HG02970 (cell line): ENCODE measurements around the gene GSDME.
"Not testable (repeated sequence)": the region's sequence is repeated elsewhere in the genome, so short reads cannot be mapped to it uniquely, and the experiment has no call there.

ENCODE experiments used
- ATAC-seq: cut with Tn5 transposase; IDR thresholded peaks from one replicate; pipeline ENCODE4 v1.9.1; 2021; ENCODE audit warnings: mild to moderate bottlenecking, moderate library complexity, moderate number of reproducible peaks; ENCODE audit not compliant: unreplicated experiment, low FRiP score

GSDME gene

GRCh38 chr7:24757353-24758275, at the start of gene GSDME:
TSS of gene GSDME (minus strand) at chr7:24757464. CDS start at chr7:24749774, 7,690 bp downstream.
- no peak for ATAC-seq

GRCh38 chr7:24802300-24802699, 45.0 kb upstream of the GSDME start:
- no peak for ATAC-seq

DNA sequence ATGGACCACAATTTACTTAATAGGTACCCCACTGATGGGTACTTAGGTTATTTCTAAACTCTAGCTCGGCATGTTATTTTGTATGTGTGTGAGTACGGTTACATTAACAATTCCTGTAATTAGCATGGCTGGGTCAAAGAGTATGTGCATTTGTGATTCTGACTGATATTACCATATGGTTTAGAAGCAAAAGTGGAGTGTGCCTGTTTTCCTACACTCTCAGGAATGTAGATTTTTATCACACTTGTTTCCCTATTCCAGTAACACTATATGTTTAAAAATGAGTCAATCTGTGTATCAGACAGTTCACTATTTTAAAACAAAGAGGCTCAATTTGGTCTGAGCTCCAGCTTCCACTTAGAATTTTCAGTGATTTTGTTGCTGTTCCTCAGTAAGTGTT, 44.6 kb upstream of the GSDME start:
- no peak for ATAC-seq

DNA sequence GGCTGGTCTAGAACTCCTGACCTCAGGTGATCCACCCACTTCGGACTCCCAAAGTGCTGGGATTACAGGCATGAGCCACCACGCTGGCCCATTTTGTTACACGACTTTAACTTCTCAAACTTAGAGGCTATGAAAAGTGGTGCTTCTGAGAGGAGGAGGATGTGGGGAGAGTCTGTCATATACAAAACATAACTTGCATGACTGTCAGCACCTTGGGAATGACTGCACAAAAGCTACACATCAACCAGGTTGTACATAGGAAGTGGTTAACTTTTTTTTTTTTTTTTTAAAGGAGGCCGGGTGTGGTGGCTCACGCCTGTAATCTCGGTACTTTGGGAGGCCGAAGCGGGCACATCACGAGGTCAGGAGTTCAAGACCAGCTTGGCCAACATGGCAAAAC, 43.4 kb upstream of the GSDME start:
- no peak for ATAC-seq

DNA sequence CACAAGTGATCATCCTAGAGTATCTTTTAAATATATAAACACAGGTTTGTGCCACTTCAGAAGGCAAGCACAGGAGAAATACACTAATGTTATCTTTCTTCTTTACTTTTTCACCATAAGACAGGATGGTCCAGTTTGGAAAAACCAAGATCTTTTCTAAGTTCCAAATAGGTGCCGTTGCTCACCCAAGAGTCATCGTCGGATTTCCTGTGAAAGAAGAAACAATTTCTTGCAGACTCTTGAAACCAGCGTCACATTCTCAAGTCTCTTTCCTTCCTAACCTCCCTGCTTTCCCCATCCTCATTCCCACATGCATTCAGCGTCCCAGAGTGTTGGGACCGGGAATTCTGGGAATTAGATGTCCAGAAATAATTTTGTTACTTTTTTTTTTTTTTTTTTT, 42.8 kb upstream of the GSDME start:
- no peak for ATAC-seq

- ATAC-seq: no peak
Observed at GRCh38 chr7:24799506-24799905, 42.2 kb upstream of the GSDME start.

DNA sequence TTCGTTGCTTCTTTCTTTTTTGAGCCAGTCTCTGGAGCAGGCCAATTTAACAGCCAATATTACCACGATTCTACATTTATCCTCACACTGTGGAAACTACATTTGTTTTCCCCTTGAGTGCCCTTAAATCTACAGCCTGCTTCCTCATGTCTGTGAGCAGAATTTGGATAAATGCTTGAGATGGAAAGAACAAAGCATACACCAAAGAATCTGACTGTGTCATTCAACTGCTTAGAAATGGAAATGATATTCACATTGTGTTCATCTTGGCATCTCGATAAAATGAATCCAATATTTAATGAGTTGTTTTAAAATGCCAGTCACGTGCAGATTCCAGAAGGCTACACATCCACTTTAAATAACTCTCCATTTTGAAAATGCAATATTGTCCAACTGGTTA, 41.0 kb upstream of the GSDME start:
- no peak for ATAC-seq

GRCh38 chr7:24797270-24797669, 40.0 kb upstream of the GSDME start:
- no peak for ATAC-seq

GRCh38 chr7:24795407-24795767, 38.1 kb upstream of the GSDME start:
- no peak for ATAC-seq

- not testable (repeated sequence) for ATAC-seq
Observed at GRCh38 chr7:24794751-24795406, 37.6 kb upstream of the GSDME start.

DNA sequence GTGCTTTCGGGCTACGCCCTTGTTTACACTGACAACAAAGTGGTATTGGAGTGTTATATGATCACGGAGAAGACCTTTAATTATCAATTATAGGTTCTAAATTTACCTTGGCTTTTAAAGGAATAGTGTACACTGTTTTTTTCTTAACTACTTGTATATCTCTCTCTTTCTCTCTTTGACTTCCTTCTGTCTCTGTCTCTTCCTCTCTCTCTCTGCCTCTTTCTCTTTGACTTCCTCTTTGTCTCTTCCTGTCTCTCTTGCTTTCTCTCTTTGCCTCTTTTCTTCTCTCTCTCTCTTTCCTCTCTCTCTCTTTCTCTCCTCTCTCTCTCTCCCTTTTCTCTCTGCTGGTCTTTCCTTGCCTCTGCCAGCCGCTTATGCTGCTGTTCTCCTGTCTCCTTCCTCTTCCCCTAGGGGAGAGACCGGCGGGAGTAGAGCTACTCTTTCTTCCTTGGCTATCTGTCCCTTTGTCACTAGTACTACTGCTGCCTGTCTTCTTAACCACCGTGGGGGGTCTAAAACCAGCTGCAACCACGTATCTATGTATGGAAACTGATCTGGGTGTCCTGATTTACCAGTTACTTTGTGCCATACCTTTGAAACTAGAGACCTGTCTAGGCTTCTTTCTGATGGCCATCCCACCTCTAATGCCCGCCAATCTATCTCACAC, 36.9 kb upstream of the GSDME start:
- ATAC-seq: no peak

GRCh38 chr7:24788961-24789576, 31.8 kb upstream of the GSDME start:
- ATAC-seq: no peak

- no peak for ATAC-seq
Observed at GRCh38 chr7:24788075-24788474, 30.8 kb upstream of the GSDME start.

- no peak for ATAC-seq
Observed at GRCh38 chr7:24786941-24787340, 29.7 kb upstream of the GSDME start.

GRCh38 chr7:24786306-24786705, 29.0 kb upstream of the GSDME start:
- no peak for ATAC-seq

GRCh38 chr7:24784277-24784676, 27.0 kb upstream of the GSDME start:
- ATAC-seq: no peak

GRCh38 chr7:24783698-24784097, 26.4 kb upstream of the GSDME start:
- no peak for ATAC-seq

- no peak for ATAC-seq
Observed at GRCh38 chr7:24781106-24781505, 23.8 kb upstream of the GSDME start.

DNA sequence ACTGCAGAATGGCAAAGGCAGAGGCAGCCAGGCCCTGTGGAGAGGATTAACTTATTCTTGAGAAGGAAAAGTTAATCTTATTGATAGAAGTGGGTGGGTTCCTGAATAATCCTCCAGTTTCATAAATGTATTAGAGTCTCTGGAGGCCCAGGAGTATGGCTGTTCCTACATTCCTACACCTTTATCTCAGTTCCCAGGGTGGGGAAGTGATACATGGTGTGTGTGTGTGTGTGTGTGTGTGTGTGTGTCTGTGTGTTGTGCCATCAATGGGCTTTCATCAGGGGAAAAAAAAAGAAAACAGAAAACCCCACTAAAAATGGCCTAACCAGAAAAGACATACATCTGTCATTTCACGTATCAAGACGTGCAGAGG, 22.0 kb upstream of the GSDME start:
- ATAC-seq: no peak

DNA sequence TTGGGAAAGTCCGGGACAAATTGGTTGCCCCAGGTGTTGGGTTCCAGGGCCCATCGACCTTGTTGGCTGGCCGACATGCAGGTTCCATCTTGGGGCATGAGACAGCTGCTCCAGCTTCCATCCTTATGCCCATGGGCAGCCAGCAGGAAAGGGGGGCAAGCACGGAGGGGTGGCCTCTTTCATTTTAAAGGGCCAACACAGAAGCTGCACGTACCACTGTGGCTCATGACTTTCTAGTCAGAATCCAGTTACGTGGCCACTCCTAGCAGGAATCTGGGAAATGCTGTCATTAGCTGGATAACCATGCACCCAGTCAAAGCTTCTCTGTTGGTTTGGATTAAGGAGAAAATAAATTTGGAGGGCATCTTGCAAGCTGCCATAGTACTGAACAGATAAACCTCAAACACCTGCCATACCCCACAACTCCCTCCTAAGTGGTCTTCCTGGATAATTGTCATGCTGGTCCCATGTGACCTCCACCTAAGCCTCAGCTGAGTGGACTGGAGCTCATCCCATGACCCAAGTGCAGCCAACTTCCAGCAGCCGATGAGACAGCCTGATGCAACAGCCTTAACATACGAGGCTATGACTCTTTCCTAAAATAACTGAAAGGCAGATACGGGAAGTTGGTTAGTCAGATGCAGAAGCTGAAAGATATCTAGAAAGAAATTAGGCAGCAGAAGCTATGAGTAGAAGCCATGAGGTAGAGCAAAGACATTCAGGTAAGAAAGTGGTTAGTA, 21.4 kb upstream of the GSDME start:
- ATAC-seq: no peak
